HCT116 (cell line): ENCODE data around the gene SGSM2. TPM values are rescaled to one million over a fixed set of nuclear protein-coding genes. Genes with fewer than 3 reads are reported as not detected.

Experiments
- ATAC-seq: fragments of 200-7000 bp; cut with Tn5 transposase; 2 replicates; pipeline ENCODE4 v1.9.1; 2020; ENCODE audit warnings: mild to moderate bottlenecking, moderate library complexity
- BruUV-seq: library from RNA; stranded (reverse); fragments of 400-500 nt; replicated peaks from 2 replicates; lab custom pipeline; 2021; lab: Mats Ljungman, UMichigan
- CTCF ChIA-PET: fragments of 300-600 bp; sonication (Branson Sonifier 250); formaldehyde crosslinking; loops from one replicate; lab custom pipeline; 2021; ENCODE audit warnings: antibody characterized with exemption; lab: Charles Lee
- POLR2A ChIA-PET: fragments of 300-600, 350-600 bp; sonication (Branson Sonifier 250); formaldehyde crosslinking; loops from one replicate; lab custom pipeline; 2021; ENCODE audit warnings: antibody characterized with exemption; lab: Charles Lee
- RAD21 ChIA-PET, 2 experiments: fragments of 300-600 bp; sonication (Branson Sonifier 250); formaldehyde crosslinking; loops; one replicate each; lab custom pipeline; 2023; ENCODE audit warnings: low total read pairs in 2 of 2; ENCODE audit not compliant: uncharacterized antibody in 2 of 2, unreplicated experiment in 2 of 2, low non-redundant PET in 1 of 2; lab: Charles Lee
- DNase-seq: peaks from one replicate; pipeline ENCODE4 v3.0.0-alpha.2; 2010; ENCODE audit warnings: low read depth, low spot score
- H2AFZ ChIP-seq: fragments of 200-600 bp; shearing (Covaris generic), sonication (generic); 2 replicates; pipeline ENCODE4 v1.6.1; 2017; ENCODE audit warnings: low read depth, mixed run types, mixed read lengths, antibody characterized with exemption, low read length; ENCODE audit not compliant: poor library complexity, severe bottlenecking
- H3K27ac ChIP-seq: 2 replicates; pipeline ENCODE4 v1.5.1; 2012; ENCODE audit warnings: low read depth, low read length
- H3K27me3 ChIP-seq: fragments of 200-600 bp; sonication (generic); 2 replicates; pipeline ENCODE4 v1.6.1; 2016; ENCODE audit warnings: mixed run types, low read length, mixed read lengths; ENCODE audit not compliant: insufficient read depth
- H3K36me3 ChIP-seq, 2 experiments: fragments of 200-500 bp in 1 of 2; fragments of 200-600 bp in 1 of 2; sonication (Bioruptor generic) in 1 of 2; sonication (generic) in 1 of 2; 2 replicates each; pipeline versions ENCODE4 v1.5.1 to v1.6.1; 2014 to 2016; ENCODE audit warnings: low read length in 2 of 2, inconsistent platforms in 1 of 2, mixed read lengths in 1 of 2, mixed run types in 1 of 2; ENCODE audit not compliant: insufficient read depth in 2 of 2, control insufficient read depth in 1 of 2
- H3K4me1 ChIP-seq, 2 experiments: fragments of 200-600 bp in 1 of 2; sonication (generic) in 1 of 2; 2 replicates each; pipeline versions ENCODE4 v1.5.1 to v1.6.1; 2012 to 2017; ENCODE audit warnings: low read length in 2 of 2, inconsistent platforms in 1 of 2, mild to moderate bottlenecking in 1 of 2, mixed read lengths in 1 of 2, mixed run types in 1 of 2, moderate library complexity in 1 of 2; ENCODE audit not compliant: insufficient read depth in 2 of 2, control insufficient read depth in 1 of 2
- H3K4me2 ChIP-seq: fragments of 200-600 bp; sonication (generic); 2 replicates; pipeline ENCODE4 v1.6.1; 2017; ENCODE audit warnings: mixed run types, low read length, mixed read lengths
- H3K4me3 ChIP-seq, 2 experiments: fragments of 200-600 bp in 1 of 2; sonication (generic) in 1 of 2; replicated peaks in 1 of 2; 2 replicates each; pipeline ENCODE4 v1.5.1; 2011 to 2016; ENCODE audit warnings: low read length in 2 of 2, control low read depth in 1 of 2, low read depth in 1 of 2, mild to moderate bottlenecking in 1 of 2, mixed read lengths in 1 of 2, mixed run types in 1 of 2
- H3K79me2 ChIP-seq: fragments of 200-600 bp; sonication (generic); 2 replicates; pipeline ENCODE4 v1.6.1; 2017; ENCODE audit warnings: mild to moderate bottlenecking, mixed run types, low read length, moderate library complexity, mixed read lengths; ENCODE audit not compliant: insufficient read depth
- H3K9ac ChIP-seq: fragments of 200-600 bp; sonication (generic); 2 replicates; pipeline ENCODE4 v1.6.1; 2016; ENCODE audit warnings: low read length, mixed read lengths
- H3K9me2 ChIP-seq: fragments of 200-600 bp; sonication (generic), shearing (Covaris generic); 2 replicates; pipeline ENCODE4 v1.6.1; 2017; ENCODE audit warnings: mixed run types, mild to moderate bottlenecking, moderate library complexity; ENCODE audit not compliant: insufficient read depth
- H3K9me3 ChIP-seq, 2 experiments: fragments of 200-500 bp in 1 of 2; fragments of 200-600 bp in 1 of 2; sonication (Bioruptor generic) in 1 of 2; sonication (generic) in 1 of 2; 2 replicates each; pipeline ENCODE4 v1.6.1; 2014 to 2017; ENCODE audit warnings: low read length in 2 of 2, mixed read lengths in 2 of 2, inconsistent platforms in 1 of 2, low read depth in 1 of 2, mild to moderate bottlenecking in 1 of 2, mixed run types in 1 of 2, moderate library complexity in 1 of 2; ENCODE audit not compliant: control insufficient read depth in 1 of 2, insufficient read depth in 1 of 2
- H4K20me1 ChIP-seq: fragments of 200-600 bp; sonication (generic), shearing (Covaris generic); 2 replicates; pipeline ENCODE4 v1.6.1; 2017; ENCODE audit warnings: mixed run types, mild to moderate bottlenecking, moderate library complexity; ENCODE audit not compliant: insufficient read depth
- CBX3 ChIP-seq: IDR thresholded peaks from 2 replicates; pipeline ENCODE4 v1.6.1; 2012; ENCODE audit warnings: low read depth
- CEBPB ChIP-seq: IDR thresholded peaks from 2 replicates; pipeline ENCODE4 v1.6.1; 2012; ENCODE audit warnings: low read depth
- ELF1 ChIP-seq: IDR thresholded peaks from 2 replicates; pipeline ENCODE4 v1.6.1; 2012; ENCODE audit warnings: low read depth, borderline replicate concordance
- EZH2 ChIP-seq: fragments of 200-600 bp; sonication (generic); IDR thresholded peaks from 2 replicates; pipeline ENCODE4 v1.6.1; 2017; ENCODE audit warnings: antibody characterized with exemption, mixed run types
- EZH2phosphoT487 ChIP-seq: fragments of 200-600 bp; IDR thresholded peaks from 2 replicates; pipeline ENCODE4 v1.6.1; 2018; ENCODE audit warnings: antibody characterized with exemption, borderline replicate concordance
- JUND ChIP-seq: IDR thresholded peaks from 2 replicates; pipeline ENCODE4 v1.6.1; 2012
- POLR2A ChIP-seq: IDR thresholded peaks from 2 replicates; pipeline ENCODE4 v1.7.0; 2011; ENCODE audit warnings: borderline replicate concordance; ENCODE audit not compliant: insufficient read depth, insufficient read length; ENCODE audit errors: extremely low read depth
- POLR2AphosphoS5 ChIP-seq: IDR thresholded peaks from 2 replicates; pipeline ENCODE4 v1.6.1; 2011; ENCODE audit warnings: mild to moderate bottlenecking, low read depth, low read length, moderate library complexity
- REST ChIP-seq: IDR thresholded peaks from 2 replicates; pipeline ENCODE4 v1.6.1; 2012; ENCODE audit warnings: low read depth
- SIN3A ChIP-seq: IDR thresholded peaks from 2 replicates; pipeline ENCODE4 v1.6.1; 2012; ENCODE audit warnings: low read depth
- SRF ChIP-seq: IDR thresholded peaks from 2 replicates; pipeline ENCODE4 v1.6.1; 2012; ENCODE audit warnings: low read depth
- TCF7L2 ChIP-seq: IDR thresholded peaks from 2 replicates; pipeline ENCODE4 v1.7.0; 2011; ENCODE audit warnings: borderline replicate concordance, inconsistent platforms; ENCODE audit not compliant: insufficient read depth, insufficient read length; ENCODE audit errors: extremely low read depth
- YY1 ChIP-seq: IDR thresholded peaks from 2 replicates; pipeline ENCODE4 v1.6.1; 2011; ENCODE audit warnings: low read length, low read depth, moderate library complexity, mild to moderate bottlenecking; ENCODE audit not compliant: insufficient replicate concordance; ENCODE audit errors: extremely low read depth
- ZBTB33 ChIP-seq: IDR thresholded peaks from 2 replicates; pipeline ENCODE4 v1.6.1; 2011; ENCODE audit warnings: mild to moderate bottlenecking, low read length, moderate library complexity; ENCODE audit not compliant: insufficient replicate concordance; ENCODE audit errors: extremely low read depth
- ZFX ChIP-seq: fragments of 450-650 bp; IDR thresholded peaks from 2 replicates; pipeline ENCODE4 v1.6.1; 2017
- ZNF274 ChIP-seq: fragments of 200-500 bp; sonication (Bioruptor generic); IDR thresholded peaks from 2 replicates; pipeline ENCODE4 v1.6.1; 2014; ENCODE audit warnings: mild to moderate bottlenecking, low read depth, low read length, inconsistent platforms
- intact Hi-C: fragments of 100-400 bp; cut with micrococcal nuclease; formaldehyde crosslinking; loops from 2 replicates; pipeline ENCODE4 v1.10.0; 2022
- total RNA-seq: library from RNA; stranded (reverse); gene quantifications from one replicate; pipeline ENCODE4 v1.2.1, GENCODE V29; 2021; ENCODE audit not compliant: unreplicated experiment
- TF ChIP-seq, protein P1 (sequence below), 3 experiments: fragments of 200-600 bp in 1 of 3; sonication (generic) in 1 of 3; IDR thresholded peaks in 2 of 3; conservative IDR thresholded peaks in 1 of 3; 2 replicates each; pipeline ENCODE4 v1.5.1; 2012 to 2017; ENCODE audit warnings: low read depth in 2 of 3, low read length in 2 of 3, antibody characterized with exemption in 1 of 3, borderline replicate concordance in 1 of 3, control low read depth in 1 of 3, mild to moderate bottlenecking in 1 of 3, mixed read lengths in 1 of 3, mixed run types in 1 of 3, moderate library complexity in 1 of 3; ENCODE audit not compliant: insufficient read depth in 1 of 3
- TF ChIP-seq, protein P2 (sequence below): IDR thresholded peaks from 2 replicates; pipeline ENCODE4 v1.6.1; 2012

The SGSM2 gene
- total RNA-seq, 1 experiment from 2014 or later, result 68.1 TPM

- CTCF ChIA-PET, result no interaction called here
- no peaks in the 10 kb centered on the region for H4K20me1 ChIP-seq
- H3K36me3 ChIP-seq, result peaks cover 4 to 7% of the 10 kb centered on the region in 2 experiments; a peak in 2 of 4 replicates
- POLR2A ChIA-PET, result no interaction called here
- peaks cover 32 to 42% of the 10 kb centered on the region in 2 experiments for H3K4me1 ChIP-seq
- no peak overlapping the region for H3K9ac ChIP-seq
- no peaks in the 10 kb centered on the region for H3K79me2 ChIP-seq
- H3K27ac ChIP-seq, result no peak overlapping the region
- TF ChIP-seq JUND (no peak), ZBTB33 (no peak), TCF7L2 (no peak), CEBPB (no peak), SRF (no peak), CBX3 (no peak), SIN3A (no peak), POLR2AphosphoS5 (no peak), YY1 (no peak), EZH2 (no peak), EZH2phosphoT487 (no peak), ZFX (no peak), ZNF274 (no peak), POLR2A (no peak), REST (no peak), ELF1 (no peak)
- TF ChIP-seq, protein P1, sequence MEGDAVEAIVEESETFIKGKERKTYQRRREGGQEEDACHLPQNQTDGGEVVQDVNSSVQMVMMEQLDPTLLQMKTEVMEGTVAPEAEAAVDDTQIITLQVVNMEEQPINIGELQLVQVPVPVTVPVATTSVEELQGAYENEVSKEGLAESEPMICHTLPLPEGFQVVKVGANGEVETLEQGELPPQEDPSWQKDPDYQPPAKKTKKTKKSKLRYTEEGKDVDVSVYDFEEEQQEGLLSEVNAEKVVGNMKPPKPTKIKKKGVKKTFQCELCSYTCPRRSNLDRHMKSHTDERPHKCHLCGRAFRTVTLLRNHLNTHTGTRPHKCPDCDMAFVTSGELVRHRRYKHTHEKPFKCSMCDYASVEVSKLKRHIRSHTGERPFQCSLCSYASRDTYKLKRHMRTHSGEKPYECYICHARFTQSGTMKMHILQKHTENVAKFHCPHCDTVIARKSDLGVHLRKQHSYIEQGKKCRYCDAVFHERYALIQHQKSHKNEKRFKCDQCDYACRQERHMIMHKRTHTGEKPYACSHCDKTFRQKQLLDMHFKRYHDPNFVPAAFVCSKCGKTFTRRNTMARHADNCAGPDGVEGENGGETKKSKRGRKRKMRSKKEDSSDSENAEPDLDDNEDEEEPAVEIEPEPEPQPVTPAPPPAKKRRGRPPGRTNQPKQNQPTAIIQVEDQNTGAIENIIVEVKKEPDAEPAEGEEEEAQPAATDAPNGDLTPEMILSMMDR (IDR thresholded peaks at IDR 0.05 in 2 of 3, conservative IDR thresholded peaks at IDR 0.05 in 1 of 3; ENCODE audit: borderline replicate concordance in 1 of 3, insufficient read depth in 1 of 3, low read depth in 2 of 3, low read length in 2 of 3), result no peak
- TF ChIP-seq, protein P2, sequence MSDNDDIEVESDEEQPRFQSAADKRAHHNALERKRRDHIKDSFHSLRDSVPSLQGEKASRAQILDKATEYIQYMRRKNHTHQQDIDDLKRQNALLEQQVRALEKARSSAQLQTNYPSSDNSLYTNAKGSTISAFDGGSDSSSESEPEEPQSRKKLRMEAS, result no peak
- H3K27me3 ChIP-seq, result no peaks in the 10 kb centered on the region
- intact Hi-C loops, result no loop called here
- H3K9me2 ChIP-seq, result no peaks in the 10 kb centered on the region
- no peak overlapping the region for H2AFZ ChIP-seq
- no peak overlapping the region for H3K4me2 ChIP-seq
- RAD21 ChIA-PET, result no interaction called here
- BruUV-seq, result no TSS peak
- H3K9me3 ChIP-seq, result no peaks in the 10 kb centered on the region
- H3K4me3 ChIP-seq, result no peak overlapping the region
- DNase-seq (no peak), ATAC-seq (no peak)
Observed at GRCh38 chr17:2362016-2362415, 24.7 kb downstream of the SGSM2 start.
